HG03460 (cell line): Measurements from ENCODE around the gene CCDC158.
"Not testable (repeated sequence)": the region's sequence is repeated elsewhere in the genome, so short reads cannot be mapped to it uniquely, and the experiment has no call there.

Experiments
- ATAC-seq: cut with Tn5 transposase; IDR thresholded peaks from one replicate; pipeline ENCODE4 v1.9.1; 2021; ENCODE audit not compliant: unreplicated experiment

Gene CCDC158

GRCh38 chr4:76430519-76431388 lies 9.8 kb upstream of the CCDC158 start:
- no peak for ATAC-seq

GRCh38 chr4:76429636-76430035 lies 8.7 kb upstream of the CCDC158 start:
- ATAC-seq: no peak

GRCh38 chr4:76426272-76426671 lies 5.3 kb upstream of the CCDC158 start:
- ATAC-seq: no peak

GRCh38 chr4:76423159-76423558 lies 2.2 kb upstream of the CCDC158 start:
- ATAC-seq: not testable (repeated sequence)

GRCh38 chr4:76420188-76420761 lies 666 bp downstream of the CCDC158 start:
- no peak for ATAC-seq

- no peak for ATAC-seq
These were observed 10.3 kb downstream of the CCDC158 start for GRCh38 chr4:76410636-76411035.

- no peak for ATAC-seq
These were observed 13.4 kb downstream of the CCDC158 start for GRCh38 chr4:76407440-76408119.

- no peak for ATAC-seq
These were observed 14.9 kb downstream of the CCDC158 start for GRCh38 chr4:76406081-76406480.

GRCh38 chr4:76401654-76402053 lies 19.3 kb downstream of the CCDC158 start:
- ATAC-seq: no peak

GRCh38 chr4:76388160-76388908 lies 32.6 kb downstream of the CCDC158 start:
- no peak for ATAC-seq

GRCh38 chr4:76386566-76387305 lies 34.2 kb downstream of the CCDC158 start:
- ATAC-seq: no peak

GRCh38 chr4:76385974-76386373 lies 35.0 kb downstream of the CCDC158 start:
- no peak for ATAC-seq

GRCh38 chr4:76384052-76384451 lies 36.9 kb downstream of the CCDC158 start:
- no peak for ATAC-seq

- no peak for ATAC-seq
These were observed 37.9 kb downstream of the CCDC158 start for GRCh38 chr4:76383001-76383400.

- ATAC-seq: no peak
These were observed 39.0 kb downstream of the CCDC158 start for GRCh38 chr4:76381986-76382385.

GRCh38 chr4:76380561-76380960 lies 40.4 kb downstream of the CCDC158 start:
- ATAC-seq: no peak

- no peak for ATAC-seq
These were observed 43.0 kb downstream of the CCDC158 start for GRCh38 chr4:76377911-76378310.

GRCh38 chr4:76377481-76377901 lies 43.5 kb downstream of the CCDC158 start:
- ATAC-seq: no peak

- no peak for ATAC-seq
These were observed 44.4 kb downstream of the CCDC158 start for GRCh38 chr4:76376534-76376933.

GRCh38 chr4:76375703-76376102 lies 45.2 kb downstream of the CCDC158 start:
- no peak for ATAC-seq

GRCh38 chr4:76374798-76375197 lies 46.1 kb downstream of the CCDC158 start:
- ATAC-seq: no peak
